Lung (tissue), 12 donors: ENCODE results near the gene FGFR4. TPM values are rescaled to one million over a fixed set of nuclear protein-coding genes. Genes with fewer than 3 reads are reported as not detected.

ENCODE experiments used
- ATAC-seq: fragments of 200-7000 bp; cut with Tn5 transposase; one replicate; pipeline ENCODE4 v1.9.1; 2020; ENCODE audit warnings: moderate number of reproducible peaks; ENCODE audit not compliant: insufficient read depth, low FRiP score
- DNase-seq, 3 donors: peaks; one replicate each; pipeline ENCODE4 v3.0.0-alpha.2; 2013 to 2017
- H3K27ac ChIP-seq, 2 donors: one replicate each; pipeline ENCODE4 v1.5.1; 2013; ENCODE audit warnings: mild to moderate bottlenecking in 2 of 2, moderate library complexity in 2 of 2, control low read depth in 1 of 2, inconsistent platforms in 1 of 2, low read depth in 1 of 2, low read length in 1 of 2
- H3K27me3 ChIP-seq, 3 donors: one replicate each; pipeline ENCODE4 v1.5.1; 2013; ENCODE audit warnings: low read length in 2 of 3; ENCODE audit not compliant: control insufficient read depth in 3 of 3, insufficient read depth in 3 of 3
- H3K36me3 ChIP-seq, 4 donors: one replicate each; pipeline ENCODE4 v1.5.1; 2013; ENCODE audit warnings: low read length in 4 of 4, mild to moderate bottlenecking in 1 of 4, moderate library complexity in 1 of 4; ENCODE audit not compliant: control insufficient read depth in 4 of 4, insufficient read depth in 4 of 4
- H3K4me1 ChIP-seq, 5 donors: one replicate each; pipeline ENCODE4 v1.5.1; 2013; ENCODE audit warnings: low read length in 5 of 5, mild to moderate bottlenecking in 2 of 5, moderate library complexity in 1 of 5; ENCODE audit not compliant: control insufficient read depth in 5 of 5, insufficient read depth in 5 of 5
- H3K4me3 ChIP-seq: one replicate; pipeline ENCODE4 v1.5.1; 2013; ENCODE audit warnings: mild to moderate bottlenecking, control low read depth, moderate library complexity
- H3K9ac ChIP-seq, 2 donors: one replicate each; pipeline ENCODE4 v1.5.1; 2013; ENCODE audit warnings: low read length in 2 of 2, control low read depth in 1 of 2; ENCODE audit not compliant: insufficient read depth in 1 of 2
- H3K9me3 ChIP-seq, 4 donors: one replicate each; pipeline ENCODE4 v1.5.1; 2013; ENCODE audit warnings: low read length in 3 of 4, mild to moderate bottlenecking in 1 of 4, moderate library complexity in 1 of 4; ENCODE audit not compliant: control insufficient read depth in 4 of 4, insufficient read depth in 3 of 4
- WGBS, 2 donors: extraction: QIAGEN DNeasy Blood & Tissue Kit; methylation state at CpG; one replicate each; pipeline ENCODE4 v1.1.7; 2013; 5-methylcytosine and 5-hydroxymethylcytosine counted together
- polyA plus RNA-seq, 2 donors: library from polyadenylated mRNA; stranded (reverse); fragments of 200-250 nt; gene quantifications; one replicate each; pipeline ENCODE4 v1.2.1, GENCODE V29; 2013
- total RNA-seq, 2 donors: library from RNA; depleted of rRNA in 1 of 2; stranded (reverse); fragments of >200 nt in 1 of 2; gene quantifications; one replicate each; pipeline ENCODE4 v1.2.1, GENCODE V29; 2014 to 2021
- TF ChIP-seq, protein P1 (sequence below): IDR thresholded peaks from 2 replicates; pipeline ENCODE4 v1.5.1; 2012; ENCODE audit warnings: mild to moderate bottlenecking; ENCODE audit errors: control extremely low read depth, extremely low read depth
- donor health status: control.
- donor health status: control.
- donor health status: Bipolar disorder and iron deficiency.
- donor health status: healthy.
- donor health status: DM: yes; HTN: yes; CAD: no.

FGFR4 gene
- total and polyA plus RNA-seq, 4 donors = 20.9 to 106 (median 43.8) TPM

DNA sequence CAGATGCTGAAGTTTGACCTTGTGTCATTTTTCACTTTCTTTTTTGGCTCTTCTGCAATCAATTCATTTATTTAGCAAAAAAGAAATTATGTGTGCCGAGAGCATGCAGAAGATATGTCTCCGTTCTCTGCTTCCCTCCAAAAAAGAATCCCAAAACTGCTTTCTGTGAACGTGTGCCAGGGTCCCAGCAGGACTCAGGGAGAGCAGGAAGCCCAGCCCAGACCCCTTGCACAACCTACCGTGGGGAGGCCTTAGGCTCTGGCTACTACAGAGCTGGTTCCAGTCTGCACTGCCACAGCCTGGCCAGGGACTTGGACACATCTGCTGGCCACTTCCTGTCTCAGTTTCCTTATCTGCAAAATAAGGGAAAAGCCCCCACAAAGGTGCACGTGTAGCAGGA is 2.4 kb downstream of the FGFR4 start:
- 49 to 51% methylated on average over 5 of the region's 5 CpGs for WGBS, 2 donors
- Histone ChIP-seq H3K4me1 (peaks cover 0 to 51% (median 21%) of the 10 kb centered on the region in 5 donors), H3K4me3 (no peak overlapping the region), H3K27me3 (no peaks in the 10 kb centered on the region), H3K9me3 (peaks cover 0 to 2% (median 0%) of the 10 kb centered on the region in 4 donors), H3K9ac (peak overlapping the region; percentile 41 to 59), H3K27ac (peak overlapping the region in 1 of 2 donors; percentile 13), H3K36me3 (peaks cover 0 to 43% (median 17%) of the 10 kb centered on the region in 4 donors)
- TF ChIP-seq, protein P1, sequence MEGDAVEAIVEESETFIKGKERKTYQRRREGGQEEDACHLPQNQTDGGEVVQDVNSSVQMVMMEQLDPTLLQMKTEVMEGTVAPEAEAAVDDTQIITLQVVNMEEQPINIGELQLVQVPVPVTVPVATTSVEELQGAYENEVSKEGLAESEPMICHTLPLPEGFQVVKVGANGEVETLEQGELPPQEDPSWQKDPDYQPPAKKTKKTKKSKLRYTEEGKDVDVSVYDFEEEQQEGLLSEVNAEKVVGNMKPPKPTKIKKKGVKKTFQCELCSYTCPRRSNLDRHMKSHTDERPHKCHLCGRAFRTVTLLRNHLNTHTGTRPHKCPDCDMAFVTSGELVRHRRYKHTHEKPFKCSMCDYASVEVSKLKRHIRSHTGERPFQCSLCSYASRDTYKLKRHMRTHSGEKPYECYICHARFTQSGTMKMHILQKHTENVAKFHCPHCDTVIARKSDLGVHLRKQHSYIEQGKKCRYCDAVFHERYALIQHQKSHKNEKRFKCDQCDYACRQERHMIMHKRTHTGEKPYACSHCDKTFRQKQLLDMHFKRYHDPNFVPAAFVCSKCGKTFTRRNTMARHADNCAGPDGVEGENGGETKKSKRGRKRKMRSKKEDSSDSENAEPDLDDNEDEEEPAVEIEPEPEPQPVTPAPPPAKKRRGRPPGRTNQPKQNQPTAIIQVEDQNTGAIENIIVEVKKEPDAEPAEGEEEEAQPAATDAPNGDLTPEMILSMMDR = no peak
- ATAC-seq = no peak
- DNase-seq = peak; percentile 84 to 97 (median 93)

DNA sequence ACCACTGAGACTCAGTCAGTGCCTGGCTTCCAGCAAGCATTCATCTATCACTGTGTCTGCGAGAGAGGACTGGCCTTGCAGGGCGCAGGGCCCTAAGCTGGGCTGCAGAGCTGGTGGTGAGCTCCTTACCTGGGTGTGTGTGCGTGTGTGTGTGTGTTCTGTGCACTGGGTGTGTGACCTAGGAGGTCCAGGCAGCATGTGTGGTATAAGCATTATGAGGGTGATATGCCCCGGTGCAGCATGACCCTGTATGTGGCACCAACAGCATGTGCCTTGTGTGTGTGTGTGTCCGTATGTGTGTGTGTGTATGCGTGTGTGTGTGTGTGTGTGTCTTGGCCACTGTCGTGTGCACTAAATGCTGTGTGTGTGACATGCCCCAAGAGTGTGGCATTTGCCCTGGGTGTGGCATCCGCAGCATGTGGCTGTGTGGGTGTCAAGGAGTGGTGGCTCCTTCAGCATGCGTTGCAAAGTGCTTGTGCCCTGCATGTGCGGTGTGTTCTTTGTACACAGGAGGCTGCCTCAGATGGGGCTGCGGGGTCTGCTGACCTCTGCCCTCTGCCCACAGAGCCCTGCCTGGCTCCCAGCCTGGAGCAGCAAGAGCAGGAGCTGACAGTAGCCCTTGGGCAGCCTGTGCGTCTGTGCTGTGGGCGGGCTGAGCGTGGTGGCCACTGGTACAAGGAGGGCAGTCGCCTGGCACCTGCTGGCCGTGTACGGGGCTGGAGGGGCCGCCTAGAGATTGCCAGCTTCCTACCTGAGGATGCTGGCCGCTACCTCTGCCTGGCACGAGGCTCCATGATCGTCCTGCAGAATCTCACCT is 3.3 kb downstream of the FGFR4 start:
- H3K9ac ChIP-seq = peak overlapping the region in 1 of 2 donors; percentile 70
- TF ChIP-seq, protein P1 = no peak
- DNase-seq (no peak), ATAC-seq (no peak)
- H3K36me3 ChIP-seq = peaks cover 0 to 46% (median 18%) of the 10 kb centered on the region in 4 donors
- H3K4me3 ChIP-seq = no peak overlapping the region
- H3K4me1 ChIP-seq = peaks cover 0 to 60% (median 26%) of the 10 kb centered on the region in 5 donors
- WGBS, 2 donors = 80 to 82% methylated on average over 20 to 21 of the region's 21 CpGs
- no peak overlapping the region for H3K27ac ChIP-seq
- peaks cover 0 to 2% (median 0%) of the 10 kb centered on the region in 4 donors for H3K9me3 ChIP-seq
- no peaks in the 10 kb centered on the region for H3K27me3 ChIP-seq

DNA sequence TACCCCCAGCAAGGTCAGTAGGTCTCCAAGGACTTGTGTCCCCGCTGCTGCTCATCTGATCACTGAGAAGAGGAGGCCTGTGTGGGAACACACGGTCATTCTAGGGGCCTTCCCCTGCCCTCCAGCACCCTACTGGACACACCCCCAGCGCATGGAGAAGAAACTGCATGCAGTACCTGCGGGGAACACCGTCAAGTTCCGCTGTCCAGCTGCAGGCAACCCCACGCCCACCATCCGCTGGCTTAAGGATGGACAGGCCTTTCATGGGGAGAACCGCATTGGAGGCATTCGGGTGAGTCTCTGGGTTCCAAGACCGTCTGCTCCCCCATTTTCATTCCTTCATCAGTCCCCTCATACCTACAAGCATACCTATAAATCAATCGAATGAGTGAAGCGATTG is 4.1 kb downstream of the FGFR4 start:
- H3K27ac ChIP-seq = no peak overlapping the region
- ATAC-seq = no peak
- TF ChIP-seq, protein P1 = no peak
- no peak for DNase-seq
- H3K27me3 ChIP-seq = no peaks in the 10 kb centered on the region
- peaks cover 0 to 2% (median 0%) of the 10 kb centered on the region in 4 donors for H3K9me3 ChIP-seq
- H3K4me3 ChIP-seq = no peak overlapping the region
- 93% methylated on average over 13 of the region's 13 CpGs for WGBS, 2 donors
- no peak overlapping the region for H3K9ac ChIP-seq
- H3K36me3 ChIP-seq = peaks cover 0 to 54% (median 20%) of the 10 kb centered on the region in 4 donors
- peaks cover 0 to 67% (median 30%) of the 10 kb centered on the region in 5 donors for H3K4me1 ChIP-seq
